Neural progenitor cell (in vitro differentiated cells): ENCODE measurements around the gene EML5.

Experiments
- CTCF ChIP-seq: fragments of 200-600 bp; sonication (generic); IDR thresholded peaks from 2 replicates; pipeline ENCODE4 v1.5.1; 2017; ENCODE audit warnings: antibody characterized with exemption, mild to moderate bottlenecking
- EZH2 ChIP-seq: fragments of 200-600 bp; sonication (generic); IDR thresholded peaks from 2 replicates; pipeline ENCODE4 v1.6.1; 2017; ENCODE audit warnings: antibody characterized with exemption, mild to moderate bottlenecking, moderate library complexity

GRCh38 chr14:88750945-88751344, 41.8 kb downstream of the EML5 start:
- no peak for TF ChIP-seq CTCF
- TF ChIP-seq EZH2 = no peak
